ENCODE results near the gene SELENOF. TPM values are rescaled to one million over a fixed set of nuclear protein-coding genes. Genes with fewer than 3 reads are reported as not detected.

SELENOF gene
- total and polyA plus RNA-seq, 2 of the 13 experiments (the other 11 are each of a cell fraction or from before 2014, with no cell fraction given), result 133 to 163 TPM

DNA sequence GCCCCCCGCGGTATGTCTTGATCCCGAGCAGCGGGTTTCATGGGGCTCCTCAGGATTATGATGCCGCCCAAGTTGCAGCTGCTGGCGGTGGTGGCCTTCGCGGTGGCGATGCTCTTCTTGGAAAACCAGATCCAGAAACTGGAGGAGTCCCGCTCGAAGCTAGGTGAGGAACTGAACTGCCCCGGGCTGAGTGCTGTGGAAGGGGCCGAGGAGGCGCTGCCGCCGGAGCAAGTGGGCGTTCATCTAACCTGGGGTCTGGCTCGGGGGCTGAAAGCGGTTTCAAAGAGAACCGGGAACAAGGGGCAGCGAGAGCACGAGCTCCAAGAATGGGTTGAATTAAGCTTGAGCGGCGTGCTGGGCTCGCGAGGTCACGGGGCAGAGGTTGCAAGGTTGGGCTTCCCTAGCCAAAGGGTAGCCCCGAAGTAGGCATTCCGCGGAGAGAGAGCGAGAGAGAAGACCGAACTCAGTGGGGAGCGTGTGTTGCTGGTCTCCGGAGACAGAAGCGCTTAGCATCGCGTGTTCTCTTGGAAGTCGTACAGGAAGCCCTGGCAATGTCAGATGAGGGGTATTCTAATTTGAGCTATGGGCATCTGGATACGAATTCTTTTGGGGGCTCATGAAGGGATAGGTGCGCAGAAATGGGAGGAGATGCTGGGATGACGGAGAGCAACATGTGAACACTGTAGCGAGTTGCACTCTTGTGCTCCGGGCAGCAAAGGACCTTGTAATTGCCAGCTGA is 1.2 kb upstream of the SELENOF start (continued):
- TF ChIP-seq ERF (CRISPR knock-in tag; IDR thresholded peaks at IDR 0.05) (no peak), GLI4 (CRISPR knock-in tag; IDR thresholded peaks at IDR 0.05; ENCODE audit: borderline replicate concordance) (no peak), MTA3 (CRISPR knock-in tag; IDR thresholded peaks at IDR 0.05) (no peak), NFYB (CRISPR knock-in tag; IDR thresholded peaks at IDR 0.05) (no peak), ZNF530 (CRISPR knock-in tag; IDR thresholded peaks at IDR 0.05; ENCODE audit: low read depth) (no peak), NKX3-1 (CRISPR knock-in tag; IDR thresholded peaks at IDR 0.05) (no peak), RFXANK (CRISPR knock-in tag; IDR thresholded peaks at IDR 0.05) (no peak), ZNF670 (CRISPR knock-in tag; IDR thresholded peaks at IDR 0.05; ENCODE audit: borderline replicate concordance) (no peak), ZHX2 (IDR thresholded peaks at IDR 0.05; ENCODE audit: low read depth) (no peak), ZHX2 (CRISPR knock-in tag; IDR thresholded peaks at IDR 0.05; ENCODE audit: borderline replicate concordance) (no peak; the same call in 1 of the 2 replicates), SAP130 (CRISPR knock-in tag; IDR thresholded peaks at IDR 0.05; ENCODE audit: low read depth) (peak; percentile 85), HES4 (CRISPR knock-in tag; IDR thresholded peaks at IDR 0.05; ENCODE audit: borderline replicate concordance) (no peak; the same call in 1 of the 2 replicates), ZNF124 (CRISPR knock-in tag; IDR thresholded peaks at IDR 0.05) (no peak), ZNF468 (CRISPR knock-in tag; IDR thresholded peaks at IDR 0.05) (no peak), REL (CRISPR knock-in tag; conservative IDR thresholded peaks at IDR 0.05) (0 out of 2 replicates have a peak, but pooled peaks have one; percentile 13)
- TF ChIP-seq, protein P1, sequence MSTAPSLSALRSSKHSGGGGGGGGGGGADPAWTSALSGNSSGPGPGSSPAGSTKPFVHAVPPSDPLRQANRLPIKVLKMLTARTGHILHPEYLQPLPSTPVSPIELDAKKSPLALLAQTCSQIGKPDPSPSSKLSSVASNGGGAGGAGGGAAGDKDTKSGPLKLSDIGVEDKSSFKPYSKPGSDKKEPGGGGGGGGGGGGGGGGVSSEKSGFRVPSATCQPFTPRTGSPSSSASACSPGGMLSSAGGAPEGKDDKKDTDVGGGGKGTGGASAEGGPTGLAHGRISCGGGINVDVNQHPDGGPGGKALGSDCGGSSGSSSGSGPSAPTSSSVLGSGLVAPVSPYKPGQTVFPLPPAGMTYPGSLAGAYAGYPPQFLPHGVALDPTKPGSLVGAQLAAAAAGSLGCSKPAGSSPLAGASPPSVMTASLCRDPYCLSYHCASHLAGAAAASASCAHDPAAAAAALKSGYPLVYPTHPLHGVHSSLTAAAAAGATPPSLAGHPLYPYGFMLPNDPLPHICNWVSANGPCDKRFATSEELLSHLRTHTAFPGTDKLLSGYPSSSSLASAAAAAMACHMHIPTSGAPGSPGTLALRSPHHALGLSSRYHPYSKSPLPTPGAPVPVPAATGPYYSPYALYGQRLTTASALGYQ (CRISPR knock-in tag; IDR thresholded peaks at IDR 0.05), result no peak
- TF ChIP-seq, protein P2, sequence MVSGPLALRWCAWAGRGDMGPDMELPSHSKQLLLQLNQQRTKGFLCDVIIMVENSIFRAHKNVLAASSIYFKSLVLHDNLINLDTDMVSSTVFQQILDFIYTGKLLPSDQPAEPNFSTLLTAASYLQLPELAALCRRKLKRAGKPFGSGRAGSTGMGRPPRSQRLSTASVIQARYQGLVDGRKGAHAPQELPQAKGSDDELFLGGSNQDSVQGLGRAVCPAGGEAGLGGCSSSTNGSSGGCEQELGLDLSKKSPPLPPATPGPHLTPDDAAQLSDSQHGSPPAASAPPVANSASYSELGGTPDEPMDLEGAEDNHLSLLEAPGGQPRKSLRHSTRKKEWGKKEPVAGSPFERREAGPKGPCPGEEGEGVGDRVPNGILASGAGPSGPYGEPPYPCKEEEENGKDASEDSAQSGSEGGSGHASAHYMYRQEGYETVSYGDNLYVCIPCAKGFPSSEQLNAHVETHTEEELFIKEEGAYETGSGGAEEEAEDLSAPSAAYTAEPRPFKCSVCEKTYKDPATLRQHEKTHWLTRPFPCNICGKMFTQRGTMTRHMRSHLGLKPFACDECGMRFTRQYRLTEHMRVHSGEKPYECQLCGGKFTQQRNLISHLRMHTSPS (CRISPR knock-in tag; IDR thresholded peaks at IDR 0.05; ENCODE audit: low read depth), result no peak
- TF ChIP-seq, protein P3, sequence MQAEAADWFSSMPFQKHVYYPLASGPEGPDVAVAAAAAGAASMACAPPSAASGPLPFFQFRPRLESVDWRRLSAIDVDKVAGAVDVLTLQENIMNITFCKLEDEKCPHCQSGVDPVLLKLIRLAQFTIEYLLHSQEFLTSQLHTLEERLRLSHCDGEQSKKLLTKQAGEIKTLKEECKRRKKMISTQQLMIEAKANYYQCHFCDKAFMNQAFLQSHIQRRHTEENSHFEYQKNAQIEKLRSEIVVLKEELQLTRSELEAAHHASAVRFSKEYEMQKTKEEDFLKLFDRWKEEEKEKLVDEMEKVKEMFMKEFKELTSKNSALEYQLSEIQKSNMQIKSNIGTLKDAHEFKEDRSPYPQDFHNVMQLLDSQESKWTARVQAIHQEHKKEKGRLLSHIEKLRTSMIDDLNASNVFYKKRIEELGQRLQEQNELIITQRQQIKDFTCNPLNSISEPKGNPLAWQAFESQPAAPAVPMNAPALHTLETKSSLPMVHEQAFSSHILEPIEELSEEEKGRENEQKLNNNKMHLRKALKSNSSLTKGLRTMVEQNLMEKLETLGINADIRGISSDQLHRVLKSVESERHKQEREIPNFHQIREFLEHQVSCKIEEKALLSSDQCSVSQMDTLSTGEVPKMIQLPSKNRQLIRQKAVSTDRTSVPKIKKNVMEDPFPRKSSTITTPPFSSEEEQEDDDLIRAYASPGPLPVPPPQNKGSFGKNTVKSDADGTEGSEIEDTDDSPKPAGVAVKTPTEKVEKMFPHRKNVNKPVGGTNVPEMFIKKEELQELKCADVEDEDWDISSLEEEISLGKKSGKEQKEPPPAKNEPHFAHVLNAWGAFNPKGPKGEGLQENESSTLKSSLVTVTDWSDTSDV (CRISPR knock-in tag; IDR thresholded peaks at IDR 0.05), result no peak
